HepG2 (cell line): ENCODE measurements around the gene LARP1. TPM values are rescaled to one million over a fixed set of nuclear protein-coding genes. Genes with fewer than 3 reads are reported as not detected.

Experiments
- ARID5B ChIP-seq: IDR thresholded peaks from 2 replicates; pipeline ENCODE4 v1.4.0; 2020; ENCODE audit warnings: mild to moderate bottlenecking, missing genetic modification reagents
- BORCS8-MEF2B ChIP-seq: sonication (generic); formaldehyde crosslinking; IDR thresholded peaks from 2 replicates; pipeline ENCODE4 v1.8.0; 2022; ENCODE audit warnings: mild to moderate bottlenecking, missing genetic modification reagents
- CREB3 ChIP-seq: sonication (generic); formaldehyde crosslinking; IDR thresholded peaks from 2 replicates; pipeline ENCODE4 v1.5.0; 2020; ENCODE audit warnings: missing genetic modification reagents
- GATA4 ChIP-seq: sonication (generic); IDR thresholded peaks from 2 replicates; pipeline ENCODE4 v1.6.1; 2016; ENCODE audit warnings: antibody characterized with exemption, low read depth, borderline replicate concordance
- HHEX ChIP-seq: IDR thresholded peaks from 2 replicates; pipeline ENCODE4 v1.6.1; 2016; ENCODE audit warnings: control low read depth
- MLX ChIP-seq: IDR thresholded peaks from 2 replicates; pipeline ENCODE4 v1.6.1; 2016
- MYPOP ChIP-seq: sonication (generic); formaldehyde crosslinking; IDR thresholded peaks from 2 replicates; pipeline ENCODE4 v1.8.1; 2023; ENCODE audit warnings: mild to moderate bottlenecking, moderate library complexity, missing genetic modification reagents
- PBX3 ChIP-seq: sonication (generic); formaldehyde crosslinking; IDR thresholded peaks from 2 replicates; pipeline ENCODE4 v1.8.1; 2023; ENCODE audit warnings: missing genetic modification reagents, inconsistent platforms, borderline replicate concordance
- RBM22 ChIP-seq: fragments of 200-400 bp; formaldehyde crosslinking; optimal IDR thresholded peaks from 2 replicates; pipeline ENCODE3; 2017; ENCODE audit warnings: mild to moderate bottlenecking, low read length, moderate library complexity
- STAT5B ChIP-seq: sonication (generic); formaldehyde crosslinking; IDR thresholded peaks from 2 replicates; pipeline ENCODE4 v1.4.0; 2020; ENCODE audit warnings: missing genetic modification reagents
- ZMYM4 ChIP-seq: sonication (generic); formaldehyde crosslinking; IDR thresholded peaks from 2 replicates; pipeline ENCODE4 v1.8.1; 2023; ENCODE audit warnings: mild to moderate bottlenecking, missing genetic modification reagents
- ZNF484 ChIP-seq: sonication (generic); formaldehyde crosslinking; IDR thresholded peaks from 2 replicates; pipeline ENCODE4 v1.5.1; 2020; ENCODE audit warnings: mild to moderate bottlenecking, low read depth, missing genetic modification reagents, borderline replicate concordance
- ZNF576 ChIP-seq: sonication (generic); formaldehyde crosslinking; IDR thresholded peaks from 2 replicates; pipeline ENCODE4 v1.4.0; 2020; ENCODE audit warnings: mild to moderate bottlenecking, missing genetic modification reagents
- ZNF609 ChIP-seq: sonication (generic); formaldehyde crosslinking; IDR thresholded peaks from 2 replicates; pipeline ENCODE4 v1.4.0; 2020; ENCODE audit warnings: mild to moderate bottlenecking, missing genetic modification reagents, borderline replicate concordance
- ZNF850 ChIP-seq: sonication (generic); formaldehyde crosslinking; conservative IDR thresholded peaks from 2 replicates; pipeline ENCODE4 v1.9.0; 2021; ENCODE audit warnings: mild to moderate bottlenecking, missing genetic modification reagents
- polyA plus RNA-seq, 8 experiments: library from polyadenylated mRNA; depleted of rRNA in 3 of 8; stranded (reverse) in 7 of 8; unstranded in 1 of 8; fragments of >200 nt; fragmentation: Illumina TruSeq in 4 of 8; extraction: Trizol in 4 of 8; gene quantifications; 2 replicates each; pipeline versions ENCODE4 v1.2.1 to v1.2.3, GENCODE V29; 2011 to 2016; ENCODE audit warnings: low read depth in 4 of 8, missing spikeins in 1 of 8, mixed read lengths in 1 of 8; ENCODE audit not compliant: insufficient read depth in 1 of 8
- total RNA-seq, 5 experiments: library from RNA; depleted of rRNA; stranded (reverse); fragments of >200 nt; fragmentation: Illumina TruSeq; extraction: Trizol; gene quantifications; 2 replicates each; pipeline ENCODE4 v1.2.3, GENCODE V29; 2016; ENCODE audit warnings: low read depth in 1 of 5

The LARP1 gene
- total and polyA plus RNA-seq, 2 of the 13 experiments (the other 11 are each of a cell fraction or from before 2014, with no cell fraction given): 45.2 to 61.4 TPM

GRCh38 chr5:154754460-154755360 is 467 bp upstream of the LARP1 start (continued):
- peak; percentile 89 for TF ChIP-seq ZMYM4 (CRISPR knock-in tag)
- TF ChIP-seq GATA4: no peak
- no peak for TF ChIP-seq ZNF484 (CRISPR knock-in tag)
- no peak for TF ChIP-seq ZNF850 (CRISPR knock-in tag)
- no peak for TF ChIP-seq CREB3
- TF ChIP-seq MYPOP: 0 out of 2 replicates have a peak, but pooled peaks have one; percentile 31
- TF ChIP-seq ARID5B (CRISPR knock-in tag): peak; percentile 86
- TF ChIP-seq MLX (CRISPR knock-in tag): peak; percentile 69
- TF ChIP-seq STAT5B (CRISPR knock-in tag): no peak
- TF ChIP-seq ZNF609: peak; percentile 79
- TF ChIP-seq RBM22: no peak
- TF ChIP-seq PBX3: no peak
- peak; percentile 48 for TF ChIP-seq BORCS8-MEF2B
- TF ChIP-seq HHEX (CRISPR knock-in tag): no peak
- TF ChIP-seq ZNF576: no peak
